Measurements from ENCODE around the gene LPCAT4. TPM values are rescaled to one million over a fixed set of nuclear protein-coding genes. Genes with fewer than 3 reads are reported as not detected.

Gene LPCAT4
- total and polyA plus RNA-seq, 2 of the 8 experiments (the other 6 are each of a cell fraction or from before 2014, with no cell fraction given), result 69.3 to 109 TPM

- 88% methylated on average over 9 of the region's 9 CpGs; no CpG with 5 or more reads in 1 of the 2 experiments for WGBS, 2 experiments (ENCODE audit: extremely low coverage in 1 of 2, insufficient coverage in 1 of 2, insufficient read length in 1 of 2, insufficient replicate concordance in 2 of 2, low coverage in 1 of 2, low lambda C conversion rate in 2 of 2, missing lambda C conversion rate in 1 of 2)
- H3K9me3 ChIP-seq (ENCODE audit: insufficient read depth in 2 of 2, low read depth in 1 of 2, low read length in 1 of 2), result no peaks in the 10 kb centered on the region
- no peak overlapping the region for H2BK5ac ChIP-seq (ENCODE audit: low read depth, low read length)
- H2BK15ac ChIP-seq (ENCODE audit: low read length), result no peak overlapping the region
- H3K4me2 ChIP-seq (ENCODE audit: insufficient read depth in 1 of 2, low read depth in 2 of 2, low read length in 2 of 2), result no peak overlapping the region
- H3K4me1 ChIP-seq (replicated peaks in 1 of 4; ENCODE audit: control insufficient read depth in 3 of 4, insufficient read depth in 4 of 4, low read length in 3 of 4), result peaks cover 2 to 8% (median 5%) of the 10 kb centered on the region in 4 experiments; a peak in 5 of 7 replicates
- no peak overlapping the region for H3K4me3 ChIP-seq (ENCODE audit: extremely low read depth in 1 of 4, insufficient read depth in 2 of 4, low read depth in 3 of 4, low read length in 4 of 4)
- no peak overlapping the region for H2BK20ac ChIP-seq (ENCODE audit: low read length)
- no peak overlapping the region for H2BK120ac ChIP-seq (replicated peaks; ENCODE audit: low read depth, low read length)
- no peak overlapping the region for H3K27ac ChIP-seq (ENCODE audit: low read depth, low read length)
- H4K8ac ChIP-seq (ENCODE audit: extremely low read depth, insufficient read depth, low read length), result no peak overlapping the region
- H2AFZ ChIP-seq (ENCODE audit: low read length), result no peak overlapping the region
- no peak overlapping the region for H2AK5ac ChIP-seq (ENCODE audit: low read depth, low read length)
- peaks cover 7 to 33% (median 23%) of the 10 kb centered on the region in 4 experiments for H3K36me3 ChIP-seq (ENCODE audit: control insufficient read depth in 2 of 4, insufficient read depth in 4 of 4, low read length in 3 of 4)
- H4K91ac ChIP-seq (replicated peaks; ENCODE audit: insufficient read length, low read length), result no peak overlapping the region
- H4K20me1 ChIP-seq (replicated peaks in 1 of 2; ENCODE audit: control insufficient read depth in 1 of 2, insufficient read depth in 2 of 2, low read length in 2 of 2), result peaks cover 0 to 6% of the 10 kb centered on the region in 2 experiments
- FAIRE-seq, result no peak
- no peaks in the 10 kb centered on the region for H3K79me1 ChIP-seq (ENCODE audit: low read depth, low read length)
- no peaks in the 10 kb centered on the region for H3K79me2 ChIP-seq (ENCODE audit: control insufficient read depth in 1 of 2, insufficient read depth in 2 of 2, low read length in 2 of 2)
- no peaks in the 10 kb centered on the region for H3K27me3 ChIP-seq (replicated peaks in 1 of 4; ENCODE audit: control insufficient read depth in 3 of 4, extremely low read depth in 1 of 4, insufficient read depth in 3 of 4, low read length in 3 of 4)
- no peak overlapping the region for H3K56ac ChIP-seq (replicated peaks; ENCODE audit: insufficient read length, low read depth, low read length)
- H3K4ac ChIP-seq (replicated peaks; ENCODE audit: insufficient read length, low read depth, low read length), result no peak overlapping the region
- POLR2A ChIA-PET (ENCODE audit: partially characterized antibody), result interaction anchor here (1.0 to 3.6 kb wide), 4 partner anchors 10 to 18 kb away, joined by 3 to 18 read pairs (median 7); partner anchors contain the start of genes LPCAT4, NOP10 and NUTM1
- no peak overlapping the region for H3K23ac ChIP-seq (ENCODE audit: insufficient read length)
- H3K18ac ChIP-seq (ENCODE audit: extremely low read depth, low read length), result no peak overlapping the region
- no peaks in the 10 kb centered on the region for H3K23me2 ChIP-seq (ENCODE audit: low read depth, low read length)
- no peak overlapping the region for H3K14ac ChIP-seq (ENCODE audit: insufficient read length)
- no peak overlapping the region for H4K5ac ChIP-seq (ENCODE audit: insufficient read length, low read depth, low read length)
- CTCF ChIA-PET (ENCODE audit: partially characterized antibody), result interaction anchor here (0.9 to 2.6 kb wide), 6 partner anchors 10 to 246 kb away, joined by 3 to 9 read pairs (median 4); partner anchors contain the start of genes LPCAT4, NOP10 and NUTM1
- no peak for TF ChIP-seq RXRA (IDR thresholded peaks at IDR 0.05; ENCODE audit: insufficient read depth, low read depth, low read length)
- TF ChIP-seq TAF7 (optimal IDR thresholded peaks at IDR 0.05; ENCODE audit: borderline replicate concordance, low read depth, low read length), result no peak
- no peak for TF ChIP-seq FOSL1 (IDR thresholded peaks at IDR 0.05; ENCODE audit: insufficient read depth, low read depth, low read length)
- TF ChIP-seq MAFK (IDR thresholded peaks at IDR 0.05; ENCODE audit: low read depth, low read length), result no peak
- no peak for TF ChIP-seq POLR2AphosphoS5 (IDR thresholded peaks at IDR 0.05; ENCODE audit: low read depth, low read length)
- no peak for TF ChIP-seq SUZ12 (IDR thresholded peaks at IDR 0.05; ENCODE audit: low read length)
- DNase-seq (ENCODE audit: low read depth in 1 of 2, low spot score in 2 of 2), result no peak
- no peak overlapping the region for H3K9ac ChIP-seq (replicated peaks in 1 of 4; ENCODE audit: extremely low read depth in 1 of 4, low read depth in 3 of 4, low read length in 3 of 4)
- H2BK12ac ChIP-seq (ENCODE audit: low read depth, low read length), result no peak overlapping the region
Measured at GRCh38 chr15:34355241-34355640, 11.8 kb downstream of the LPCAT4 start.

Data from H1 (cell line).